HUES6 (cell line): ENCODE results near the gene EEF1AKMT3.

Experiments used
- H3K27ac ChIP-seq: 2 replicates; pipeline ENCODE4 v1.7.0; 2013; ENCODE audit warnings: low read depth, mild to moderate bottlenecking, low read length, inconsistent platforms
- H3K27me3 ChIP-seq: 2 replicates; pipeline ENCODE4 v1.6.1; 2013; ENCODE audit warnings: low read length; ENCODE audit not compliant: control insufficient read depth, insufficient read depth
- H3K36me3 ChIP-seq: 2 replicates; pipeline ENCODE4 v1.6.1; 2013; ENCODE audit warnings: low read length; ENCODE audit not compliant: control insufficient read depth, insufficient read depth
- H3K4me1 ChIP-seq: 2 replicates; pipeline ENCODE4 v1.6.1; 2013; ENCODE audit warnings: low read length; ENCODE audit not compliant: control insufficient read depth, insufficient read depth
- H3K4me3 ChIP-seq: 2 replicates; pipeline ENCODE4 v1.5.1; 2013; ENCODE audit warnings: low read depth, low read length
- H3K9ac ChIP-seq: one replicate; pipeline ENCODE4 v1.6.1; 2013; ENCODE audit warnings: mild to moderate bottlenecking, low read length
- H3K9me3 ChIP-seq: 2 replicates; pipeline ENCODE4 v1.6.1; 2013; ENCODE audit warnings: low read depth, low read length; ENCODE audit not compliant: control insufficient read depth, insufficient read depth

The EEF1AKMT3 gene

DNA sequence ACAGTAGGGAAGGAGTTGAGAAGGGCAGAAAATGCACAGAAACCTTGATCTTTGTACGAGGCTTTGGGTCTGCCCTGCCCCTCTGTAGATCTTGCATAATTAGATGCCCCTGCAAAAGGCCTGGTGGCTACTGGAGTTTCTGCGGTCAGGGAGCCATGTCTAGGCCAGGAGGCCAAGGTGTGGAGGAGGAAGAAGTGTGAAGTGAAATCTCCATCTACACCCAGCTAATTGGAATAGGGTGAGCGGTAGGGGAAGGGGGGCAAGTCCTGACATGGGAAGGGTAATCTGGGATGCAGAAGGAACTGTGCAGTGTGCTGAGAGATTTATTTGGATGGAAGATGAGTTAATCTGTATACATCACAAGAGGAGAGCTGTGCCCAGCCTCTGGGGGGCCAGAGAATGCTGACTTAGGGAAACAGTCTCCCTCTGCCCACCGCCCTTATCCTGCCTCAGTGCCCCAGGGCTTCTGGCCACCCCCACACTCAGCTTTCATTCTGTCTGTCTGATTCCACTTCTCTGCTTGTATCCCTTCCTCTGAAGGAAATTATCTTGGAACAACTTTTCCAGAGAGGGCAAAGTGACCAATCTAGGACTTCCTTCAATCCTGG lies 10.9 kb upstream of the EEF1AKMT3 start:
- peaks cover 82% of the 10 kb centered on the region for H3K27me3 ChIP-seq
- H3K4me3 ChIP-seq: no peak overlapping the region
- peaks cover 13% of the 10 kb centered on the region for H3K4me1 ChIP-seq
- H3K9ac ChIP-seq: no peak overlapping the region
- no peaks in the 10 kb centered on the region for H3K36me3 ChIP-seq
- no peaks in the 10 kb centered on the region for H3K9me3 ChIP-seq
- H3K27ac ChIP-seq: no peak overlapping the region

GRCh38 chr12:57762463-57762862 lies 10.0 kb upstream of the EEF1AKMT3 start:
- H3K36me3 ChIP-seq: no peaks in the 10 kb centered on the region
- H3K27me3 ChIP-seq: peaks cover 83% of the 10 kb centered on the region
- H3K9me3 ChIP-seq: no peaks in the 10 kb centered on the region
- H3K4me1 ChIP-seq: peaks cover 23% of the 10 kb centered on the region
- H3K27ac ChIP-seq: no peak overlapping the region
- H3K4me3 ChIP-seq: no peak overlapping the region
- no peak overlapping the region for H3K9ac ChIP-seq

GRCh38 chr12:57763881-57764661 lies 8.3 kb upstream of the EEF1AKMT3 start:
- Histone ChIP-seq H3K9ac (no peak overlapping the region), H3K9me3 (no peaks in the 10 kb centered on the region), H3K27ac (no peak overlapping the region), H3K36me3 (peaks cover 9% of the 10 kb centered on the region), H3K4me1 (peaks cover 23% of the 10 kb centered on the region), H3K4me3 (peak overlapping the region; percentile 64), H3K27me3 (peaks cover 68% of the 10 kb centered on the region)

DNA sequence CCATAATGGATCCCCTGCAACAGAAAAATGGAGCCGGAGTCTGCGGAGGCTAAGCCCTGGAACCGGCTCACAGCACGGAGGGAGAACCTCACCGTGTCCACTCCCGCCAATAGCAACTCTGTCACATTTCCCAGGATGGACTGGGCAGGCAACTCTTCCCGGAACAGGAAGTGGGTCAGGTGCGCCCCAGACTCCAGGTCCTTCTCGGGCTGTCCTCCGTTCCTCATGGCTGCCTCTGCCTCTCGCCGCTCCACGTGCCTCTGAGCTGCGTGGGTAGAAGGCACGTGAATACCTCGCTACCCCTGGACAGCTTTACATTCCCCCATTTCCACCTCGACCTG lies 7.8 kb upstream of the EEF1AKMT3 start:
- Histone ChIP-seq H3K9ac (no peak overlapping the region), H3K4me1 (peaks cover 23% of the 10 kb centered on the region), H3K36me3 (peaks cover 15% of the 10 kb centered on the region), H3K27ac (no peak overlapping the region), H3K27me3 (peaks cover 66% of the 10 kb centered on the region), H3K4me3 (peak overlapping the region; percentile 64), H3K9me3 (no peaks in the 10 kb centered on the region)

GRCh38 chr12:57765003-57765697 lies 7.3 kb upstream of the EEF1AKMT3 start:
- H3K36me3 ChIP-seq: peaks cover 20% of the 10 kb centered on the region
- no peaks in the 10 kb centered on the region for H3K9me3 ChIP-seq
- no peak overlapping the region for H3K9ac ChIP-seq
- H3K4me1 ChIP-seq: peaks cover 23% of the 10 kb centered on the region
- H3K27me3 ChIP-seq: peaks cover 66% of the 10 kb centered on the region
- H3K4me3 ChIP-seq: peak overlapping the region; percentile 64
- no peak overlapping the region for H3K27ac ChIP-seq

DNA sequence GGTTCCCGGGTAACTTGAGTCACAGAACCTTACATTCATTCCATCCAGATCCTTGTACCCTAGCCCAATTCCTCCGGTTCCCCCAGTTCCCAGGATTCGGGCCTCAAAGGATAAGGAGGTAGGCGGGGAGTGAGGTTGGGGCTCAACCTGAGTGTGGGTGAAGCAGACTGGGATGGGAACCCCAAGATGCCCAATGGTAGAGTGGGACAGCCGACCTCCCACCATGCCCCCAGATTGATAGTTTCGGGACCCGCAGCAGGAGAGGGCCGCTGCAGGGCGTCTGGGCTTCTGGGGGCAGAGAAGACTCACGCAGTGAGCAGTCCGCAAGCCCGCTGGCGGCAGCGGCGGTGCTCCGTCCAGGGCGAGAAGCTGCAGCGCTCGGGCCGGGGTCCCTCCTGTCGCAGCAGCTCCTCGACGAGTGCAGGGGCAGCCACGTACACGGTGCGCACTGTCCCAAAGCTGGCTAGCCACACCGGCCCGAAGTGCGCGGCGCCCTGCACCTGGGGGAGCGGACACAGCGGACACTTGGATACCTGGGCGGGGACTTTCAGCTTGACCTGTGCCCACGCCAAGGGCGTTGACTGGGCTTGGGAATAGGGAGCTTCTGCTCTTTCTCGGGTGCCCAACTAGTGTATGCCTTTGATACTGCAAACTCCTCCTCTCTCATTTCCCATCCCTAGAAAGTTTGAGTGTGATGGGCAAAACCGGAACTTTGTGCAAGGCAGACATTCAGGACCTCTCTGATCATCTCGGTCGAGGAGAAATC lies 6.5 kb upstream of the EEF1AKMT3 start:
- Histone ChIP-seq H3K27ac (no peak overlapping the region), H3K9ac (peak overlapping the region; percentile 5), H3K36me3 (peaks cover 27% of the 10 kb centered on the region), H3K27me3 (peaks cover 63% of the 10 kb centered on the region), H3K9me3 (no peaks in the 10 kb centered on the region), H3K4me1 (peaks cover 23% of the 10 kb centered on the region), H3K4me3 (peak overlapping the region; percentile 64)

GRCh38 chr12:57766464-57767304 lies 5.7 kb upstream of the EEF1AKMT3 start, which contains the start of gene CYP27B1:
Gene CYP27B1 (minus strand): TSS chr12:57767078. CDS start chr12:57767041, 37 bp downstream.
- H3K9ac ChIP-seq: peak within 1 kb of the TSS; percentile 5
- H3K27ac ChIP-seq: no peak within 1 kb of the TSS
- H3K4me1 ChIP-seq: peaks cover 23% of the 10 kb centered on the region
- H3K9me3 ChIP-seq: no peaks in the 10 kb centered on the region
- H3K36me3 ChIP-seq: peaks cover 28% of the 10 kb centered on the region
- peaks cover 59% of the 10 kb centered on the region for H3K27me3 ChIP-seq
- peak within 1 kb of the TSS; percentile 64 for H3K4me3 ChIP-seq

GRCh38 chr12:57767305-57767698 lies 5.1 kb upstream of the EEF1AKMT3 start:
- Histone ChIP-seq H3K27ac (no peak overlapping the region), H3K4me1 (peaks cover 23% of the 10 kb centered on the region), H3K9ac (no peak overlapping the region), H3K9me3 (no peaks in the 10 kb centered on the region), H3K36me3 (peaks cover 28% of the 10 kb centered on the region), H3K4me3 (peak overlapping the region; percentile 64), H3K27me3 (peaks cover 53% of the 10 kb centered on the region)

DNA sequence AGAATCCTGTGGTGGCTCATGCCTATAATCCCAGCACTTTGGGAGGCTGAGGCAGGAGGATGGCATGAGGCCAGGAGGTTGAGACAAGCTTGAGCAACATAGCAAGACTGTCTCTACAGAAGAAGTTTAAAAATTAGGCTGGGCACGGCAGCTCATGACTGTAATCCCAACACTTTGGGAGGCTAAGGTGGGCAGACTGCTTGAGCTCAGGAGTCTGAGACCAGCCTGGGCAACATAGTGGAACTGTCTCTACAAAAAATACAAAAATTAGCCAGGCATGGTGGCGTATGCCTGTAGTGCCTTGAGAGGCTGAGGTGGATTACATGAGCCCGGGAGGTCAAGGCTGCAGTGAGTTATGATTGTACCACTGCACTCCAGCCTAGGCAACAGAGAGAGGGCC lies 4.5 kb upstream of the EEF1AKMT3 start:
- Histone ChIP-seq H3K9ac (no peak overlapping the region), H3K4me3 (no peak overlapping the region), H3K27me3 (peaks cover 48% of the 10 kb centered on the region), H3K4me1 (peaks cover 23% of the 10 kb centered on the region), H3K36me3 (peaks cover 28% of the 10 kb centered on the region), H3K9me3 (no peaks in the 10 kb centered on the region), H3K27ac (no peak overlapping the region)

- Histone ChIP-seq H3K9ac (no peak overlapping the region), H3K9me3 (no peaks in the 10 kb centered on the region), H3K27ac (no peak overlapping the region), H3K4me1 (peaks cover 20% of the 10 kb centered on the region), H3K4me3 (no peak overlapping the region), H3K27me3 (peaks cover 30% of the 10 kb centered on the region), H3K36me3 (peaks cover 28% of the 10 kb centered on the region)
Observed at GRCh38 chr12:57769594-57769993, 2.8 kb upstream of the EEF1AKMT3 start.
